GM12872 (cell line): ENCODE data around the gene SDC4.

Experiments used
- TF ChIP-seq, protein P1 (sequence below): IDR thresholded peaks from 3 replicates; pipeline ENCODE4 v1.5.1; 2011; ENCODE audit warnings: low read depth, mild to moderate bottlenecking, low read length, moderate library complexity; ENCODE audit not compliant: insufficient read depth

SDC4 gene

DNA sequence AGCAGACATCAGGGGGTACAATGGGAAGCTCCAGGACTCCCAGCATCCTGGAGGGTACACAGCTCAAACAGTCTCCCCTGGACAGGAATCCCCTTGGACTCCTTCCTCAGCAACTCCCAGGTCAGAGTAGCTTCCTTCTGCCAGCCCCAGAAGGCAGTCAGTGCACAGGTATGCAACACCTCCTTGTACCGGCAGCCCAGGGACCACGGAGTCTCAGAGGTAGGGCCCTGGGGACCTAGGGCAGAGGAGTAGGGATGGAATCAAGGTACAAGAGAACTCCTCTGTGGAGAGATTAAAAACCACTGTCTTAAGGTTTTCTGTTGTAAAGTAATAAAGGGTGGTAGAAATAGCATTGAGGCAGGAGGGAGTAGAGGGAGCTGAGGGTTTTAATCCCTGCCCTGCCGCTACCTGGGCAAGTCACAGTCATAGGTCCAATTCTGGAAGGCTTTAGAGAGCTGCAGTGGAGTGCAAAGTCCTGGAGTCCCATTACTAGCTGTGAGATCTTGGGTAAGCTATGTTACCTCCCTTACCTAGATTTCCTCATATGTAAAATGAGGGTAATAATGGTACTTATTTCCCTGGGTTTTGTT lies 22.4 kb upstream of the SDC4 start:
- TF ChIP-seq, protein P1, sequence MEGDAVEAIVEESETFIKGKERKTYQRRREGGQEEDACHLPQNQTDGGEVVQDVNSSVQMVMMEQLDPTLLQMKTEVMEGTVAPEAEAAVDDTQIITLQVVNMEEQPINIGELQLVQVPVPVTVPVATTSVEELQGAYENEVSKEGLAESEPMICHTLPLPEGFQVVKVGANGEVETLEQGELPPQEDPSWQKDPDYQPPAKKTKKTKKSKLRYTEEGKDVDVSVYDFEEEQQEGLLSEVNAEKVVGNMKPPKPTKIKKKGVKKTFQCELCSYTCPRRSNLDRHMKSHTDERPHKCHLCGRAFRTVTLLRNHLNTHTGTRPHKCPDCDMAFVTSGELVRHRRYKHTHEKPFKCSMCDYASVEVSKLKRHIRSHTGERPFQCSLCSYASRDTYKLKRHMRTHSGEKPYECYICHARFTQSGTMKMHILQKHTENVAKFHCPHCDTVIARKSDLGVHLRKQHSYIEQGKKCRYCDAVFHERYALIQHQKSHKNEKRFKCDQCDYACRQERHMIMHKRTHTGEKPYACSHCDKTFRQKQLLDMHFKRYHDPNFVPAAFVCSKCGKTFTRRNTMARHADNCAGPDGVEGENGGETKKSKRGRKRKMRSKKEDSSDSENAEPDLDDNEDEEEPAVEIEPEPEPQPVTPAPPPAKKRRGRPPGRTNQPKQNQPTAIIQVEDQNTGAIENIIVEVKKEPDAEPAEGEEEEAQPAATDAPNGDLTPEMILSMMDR: no peak

DNA sequence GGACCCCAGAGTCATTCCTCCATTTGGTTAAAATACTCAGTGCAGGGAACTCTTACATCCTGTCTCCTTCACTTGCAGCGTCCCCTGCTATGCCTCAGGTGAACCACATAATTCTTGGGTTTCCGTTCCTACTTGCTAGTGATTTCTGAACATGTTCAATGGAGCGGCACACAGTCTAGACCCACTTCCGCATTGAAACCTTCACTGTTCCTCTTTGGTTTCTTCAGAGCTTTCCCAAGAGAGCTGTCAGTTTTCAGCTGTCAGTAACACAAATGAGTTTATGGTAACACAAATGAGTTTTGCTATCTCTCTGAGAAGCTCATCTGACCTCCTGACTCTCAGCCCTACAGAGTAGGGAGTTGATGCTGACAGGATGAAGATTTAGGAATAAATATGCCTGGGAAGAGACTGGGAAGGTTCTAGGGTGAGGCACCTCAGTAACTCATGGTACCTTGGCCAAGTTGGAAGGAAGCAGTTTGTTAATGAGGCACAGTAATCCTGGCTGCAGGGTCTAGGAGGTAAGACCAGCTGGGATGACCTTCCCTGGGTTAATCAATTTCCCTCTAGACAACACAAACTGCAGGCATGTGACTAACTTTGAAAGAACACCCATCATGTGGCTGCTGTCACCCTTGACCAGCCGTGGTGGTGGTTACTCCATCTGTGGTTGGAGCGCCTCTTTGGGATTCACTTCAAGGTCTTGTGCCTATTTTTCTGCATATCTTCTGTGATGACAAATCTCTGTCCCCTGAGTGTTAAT lies 20.2 kb upstream of the SDC4 start:
- TF ChIP-seq, protein P1: no peak

DNA sequence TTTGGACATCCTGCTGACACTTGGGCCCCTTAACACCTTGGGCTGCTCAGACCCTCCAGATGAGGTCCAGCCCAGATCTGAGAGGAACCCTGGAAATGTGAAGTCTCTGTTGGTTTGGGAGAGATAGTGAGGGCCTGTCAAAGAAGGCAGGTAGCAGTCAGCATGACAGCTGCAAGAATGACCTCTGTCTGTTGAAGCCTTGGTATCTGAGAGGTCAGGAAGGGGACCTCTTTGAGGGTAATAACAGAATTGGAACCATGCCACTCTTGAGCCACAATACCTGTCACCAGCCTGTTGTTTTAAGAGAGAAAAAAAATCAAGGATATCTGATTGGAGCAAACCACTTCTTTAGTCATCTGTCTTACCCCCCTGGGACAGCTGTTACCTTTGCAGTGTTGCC lies 18.9 kb upstream of the SDC4 start:
- TF ChIP-seq, protein P1: no peak

DNA sequence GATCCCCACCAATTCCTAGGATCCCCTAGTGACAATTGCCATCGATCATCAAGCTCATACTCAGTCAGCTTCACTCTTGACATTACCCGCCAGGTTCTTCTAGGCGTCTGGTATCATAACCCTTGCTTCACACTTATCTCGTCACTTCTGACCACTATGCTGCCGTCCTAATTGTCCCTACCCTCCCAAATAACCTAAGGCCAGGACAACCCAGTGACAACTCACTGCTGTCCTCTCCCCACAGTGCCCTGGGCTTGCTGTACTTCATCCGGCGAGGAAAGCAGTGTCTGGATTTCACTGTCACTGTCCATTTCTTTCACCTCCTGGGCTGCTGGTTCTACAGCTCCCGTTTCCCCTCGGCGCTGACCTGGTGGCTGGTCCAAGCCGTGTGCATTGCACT lies 18.4 kb upstream of the SDC4 start:
- TF ChIP-seq, protein P1: no peak

DNA sequence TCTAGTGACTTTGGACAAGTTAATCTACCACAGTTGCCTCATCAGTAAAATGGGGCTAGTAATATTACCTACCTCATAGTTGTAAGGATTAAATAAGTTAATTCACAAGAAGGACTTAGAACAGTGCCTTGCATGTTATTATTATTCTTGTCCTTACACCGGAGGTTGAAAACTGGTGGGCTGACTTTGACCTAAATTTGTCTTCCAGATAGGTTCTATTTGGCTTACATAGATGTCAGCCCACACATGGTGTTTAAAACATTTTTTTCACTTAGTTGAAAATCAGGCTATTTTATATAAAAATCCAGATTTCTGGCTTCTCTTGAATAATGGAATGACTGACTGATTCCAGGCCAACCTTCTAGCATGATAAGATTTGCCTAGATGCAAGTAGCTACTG lies 18.0 kb upstream of the SDC4 start:
- TF ChIP-seq, protein P1: no peak

DNA sequence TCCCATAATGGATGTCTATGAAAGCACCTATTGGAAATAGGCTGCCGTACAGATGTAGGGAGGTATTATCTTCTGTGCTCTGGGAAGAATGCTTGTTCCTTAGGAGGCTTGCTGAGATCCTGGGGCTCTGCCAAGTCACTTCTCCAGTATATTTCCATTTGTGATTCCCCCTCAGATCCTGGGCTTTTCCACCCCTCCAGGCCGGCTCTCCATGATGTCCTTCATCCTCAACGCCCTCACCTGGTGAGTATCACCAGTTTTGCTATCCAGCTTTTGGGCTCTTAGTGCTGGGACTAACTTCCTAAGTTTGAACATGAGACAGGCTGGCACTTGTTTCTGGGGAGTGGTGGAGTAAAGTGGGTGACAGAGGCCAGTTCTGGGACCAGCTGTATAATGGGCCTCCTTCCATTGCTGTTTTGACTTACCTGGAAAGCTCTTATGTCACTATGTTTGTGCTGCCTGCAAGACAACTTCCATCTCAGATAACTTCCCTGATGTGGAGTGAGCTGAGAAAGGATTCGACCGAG lies 17.3 kb upstream of the SDC4 start:
- TF ChIP-seq, protein P1: no peak

DNA sequence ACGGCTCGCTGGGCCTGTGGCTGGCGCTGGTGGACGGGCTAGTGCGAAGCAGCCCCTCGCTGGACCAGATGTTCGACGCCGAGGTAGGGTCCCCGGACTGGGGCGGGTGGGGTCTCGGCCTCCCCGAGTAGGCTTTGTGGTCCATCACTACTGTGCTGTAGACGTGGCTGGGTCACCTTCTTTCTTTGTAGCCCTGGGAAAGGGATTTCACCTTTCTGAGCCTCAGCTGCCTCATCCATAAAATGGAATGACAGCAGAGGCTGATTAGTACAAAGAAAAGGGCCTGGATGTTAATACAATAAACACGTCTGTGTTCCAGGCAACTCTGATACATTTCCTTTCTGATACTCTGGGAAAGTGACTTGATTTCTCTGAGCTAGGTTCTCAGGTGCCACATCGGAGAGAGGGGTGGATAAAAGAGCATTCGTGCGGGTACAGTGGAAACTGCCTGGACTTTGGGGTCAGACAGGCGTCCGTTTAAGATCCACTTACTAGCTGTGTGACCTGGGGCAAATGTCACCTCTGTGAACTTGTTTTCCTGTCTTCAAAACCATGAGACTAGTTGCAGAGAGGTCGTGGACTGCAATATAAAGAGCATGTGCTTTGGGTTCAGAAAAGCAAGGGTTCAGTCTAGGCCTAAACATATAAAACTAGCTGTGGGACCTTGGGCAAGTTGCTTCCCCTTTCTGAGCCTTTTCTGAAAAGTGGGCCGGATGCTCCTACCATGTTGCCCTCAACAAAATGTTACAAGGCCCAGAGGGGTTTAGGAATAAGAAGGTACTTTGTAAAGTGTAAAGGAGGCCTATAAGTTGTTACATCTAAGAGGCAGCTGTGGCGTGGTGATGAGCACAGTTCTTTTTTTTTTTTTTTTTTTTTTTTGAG lies 15.6 kb upstream of the SDC4 start:
- TF ChIP-seq, protein P1: no peak
